Neural cell (in vitro differentiated cells): ENCODE results near the gene DCLK1. TPM values are rescaled to one million over a fixed set of nuclear protein-coding genes. Genes with fewer than 3 reads are reported as not detected.

ENCODE experiments used
- H2AFZ ChIP-seq: fragments of 200-600, 300-800 bp; sonication (generic), shearing (Covaris generic); 2 replicates; pipeline ENCODE4 v1.6.0; 2014; ENCODE audit warnings: low read depth, mild to moderate bottlenecking, antibody characterized with exemption, low read length, moderate library complexity
- H3F3A ChIP-seq: fragments of 200-600 bp; shearing (Covaris generic); 2 replicates; pipeline ENCODE4 v1.6.1; 2016; ENCODE audit warnings: mild to moderate bottlenecking, moderate library complexity, mixed read lengths, antibody characterized with exemption, low read length; ENCODE audit not compliant: insufficient read depth, poor library complexity, severe bottlenecking
- H3K27ac ChIP-seq: fragments of 200-600, 300-800 bp; sonication (generic), shearing (Covaris generic); 2 replicates; pipeline ENCODE4 v1.5.1; 2014; ENCODE audit warnings: mild to moderate bottlenecking, low read length, moderate library complexity
- H3K27me3 ChIP-seq: fragments of 300-800, 200-600 bp; sonication (generic), shearing (Covaris generic); 2 replicates; pipeline ENCODE4 v1.6.0; 2014; ENCODE audit warnings: mild to moderate bottlenecking, low read depth, low read length, moderate library complexity; ENCODE audit not compliant: insufficient read depth
- H3K36me3 ChIP-seq: fragments of 300-800, 200-600 bp; sonication (generic), shearing (Covaris generic); 2 replicates; pipeline ENCODE4 v1.5.1; 2014; ENCODE audit warnings: mild to moderate bottlenecking, antibody characterized with exemption, low read length, moderate library complexity; ENCODE audit not compliant: insufficient read depth
- H3K4me2 ChIP-seq: fragments of 300-800, 200-600 bp; sonication (generic), shearing (Covaris generic); 2 replicates; pipeline ENCODE4 v1.6.0; 2014; ENCODE audit warnings: mild to moderate bottlenecking, low read length
- H3K4me3 ChIP-seq: fragments of 300-800, 200-600 bp; sonication (generic), shearing (Covaris generic); 2 replicates; pipeline ENCODE4 v1.5.1; 2014; ENCODE audit warnings: mild to moderate bottlenecking, low read length, moderate library complexity
- H3K79me2 ChIP-seq: fragments of 200-600 bp; shearing (Covaris generic); replicated peaks from 2 replicates; pipeline ENCODE4 v1.6.0; 2014; ENCODE audit warnings: mild to moderate bottlenecking, low read length, moderate library complexity; ENCODE audit not compliant: insufficient read depth
- H3K9ac ChIP-seq: fragments of 300-800, 200-600 bp; sonication (generic), shearing (Covaris generic); 2 replicates; pipeline ENCODE4 v1.6.1; 2016; ENCODE audit warnings: mild to moderate bottlenecking, low read length, mixed read lengths
- H3K9me2 ChIP-seq: fragments of 200-600 bp; shearing (Covaris generic); 2 replicates; pipeline ENCODE4 v1.6.1; 2016; ENCODE audit warnings: mild to moderate bottlenecking, low read length, mixed read lengths; ENCODE audit not compliant: insufficient read depth
- H3K9me3 ChIP-seq: fragments of 200-600, 300-800 bp; sonication (generic), shearing (Covaris generic); 2 replicates; pipeline ENCODE4 v1.6.1; 2016; ENCODE audit warnings: mild to moderate bottlenecking, mixed run types, low read length, moderate library complexity, mixed read lengths
- H4K20me1 ChIP-seq: fragments of 200-600 bp; shearing (Covaris generic); 2 replicates; pipeline ENCODE4 v1.6.1; 2016; ENCODE audit warnings: mild to moderate bottlenecking, mixed run types; ENCODE audit not compliant: insufficient read depth
- CTCF ChIP-seq: fragments of 450-650 bp; IDR thresholded peaks from 2 replicates; pipeline ENCODE4 v1.5.1; 2014; ENCODE audit warnings: antibody characterized with exemption, mild to moderate bottlenecking, moderate library complexity; ENCODE audit not compliant: poor library complexity, severe bottlenecking
- EP300 ChIP-seq: fragments of 450-650 bp; conservative IDR thresholded peaks from 2 replicates; pipeline ENCODE4 v1.6.1; 2014; ENCODE audit warnings: antibody characterized with exemption, mild to moderate bottlenecking, moderate library complexity; ENCODE audit not compliant: poor library complexity, severe bottlenecking
- EZH2 ChIP-seq: fragments of 200-600, 300-800 bp; shearing (Covaris generic), sonication (generic); IDR thresholded peaks from 2 replicates; pipeline ENCODE4 v1.6.1; 2014; ENCODE audit warnings: antibody characterized with exemption, low read length, borderline replicate concordance, mild to moderate bottlenecking; ENCODE audit not compliant: insufficient read depth, poor library complexity, severe bottlenecking
- MXI1 ChIP-seq: fragments of 450-650 bp; conservative IDR thresholded peaks from 2 replicates; pipeline ENCODE4 v1.6.1; 2014; ENCODE audit warnings: antibody characterized with exemption, mild to moderate bottlenecking; ENCODE audit not compliant: poor library complexity, severe bottlenecking
- POLR2AphosphoS5 ChIP-seq: IDR thresholded peaks from 2 replicates; pipeline ENCODE4 v1.6.1; 2012
- RAD21 ChIP-seq: fragments of 450-650 bp; conservative IDR thresholded peaks from 2 replicates; pipeline ENCODE4 v1.6.1; 2014; ENCODE audit warnings: antibody characterized with exemption, mild to moderate bottlenecking, moderate library complexity
- REST ChIP-seq: IDR thresholded peaks from 2 replicates; pipeline ENCODE4 v1.6.1; 2012; ENCODE audit warnings: borderline replicate concordance
- SMC3 ChIP-seq: fragments of 450-650 bp; conservative IDR thresholded peaks from 2 replicates; pipeline ENCODE4 v1.6.1; 2014; ENCODE audit warnings: antibody characterized with exemption, mild to moderate bottlenecking, moderate library complexity; ENCODE audit not compliant: poor library complexity
- TAF1 ChIP-seq: IDR thresholded peaks from 2 replicates; pipeline ENCODE4 v1.6.1; 2012; ENCODE audit warnings: low read depth
- polyA plus RNA-seq: library from polyadenylated mRNA; depleted of rRNA; stranded (reverse); fragments of >200 nt; gene quantifications from 2 replicates; pipeline ENCODE4 v1.2.3, GENCODE V29; 2014

Gene DCLK1
- polyA plus RNA-seq, 1 donor from 2014 or later: 124 TPM

- no peaks in the 10 kb centered on the region for H3K79me2 ChIP-seq
- H3K36me3 ChIP-seq: peaks cover 5% of the 10 kb centered on the region
- H4K20me1 ChIP-seq: no peaks in the 10 kb centered on the region
Observed at GRCh38 chr13:35882722-35883497, 248.3 kb downstream of the DCLK1 start.

GRCh38 chr13:35881360-35881759 lies 249.8 kb downstream of the DCLK1 start:
- H3K4me3 ChIP-seq: no peak overlapping the region
- no peaks in the 10 kb centered on the region for H4K20me1 ChIP-seq
- H3K4me2 ChIP-seq: no peak overlapping the region
- H3K9me3 ChIP-seq: no peaks in the 10 kb centered on the region
- no peak overlapping the region for H2AFZ ChIP-seq
- H3F3A ChIP-seq: no peaks in the 10 kb centered on the region
- no peak overlapping the region for H3K9ac ChIP-seq
- H3K27ac ChIP-seq: no peak overlapping the region
- no peaks in the 10 kb centered on the region for H3K9me2 ChIP-seq
- no peaks in the 10 kb centered on the region for H3K27me3 ChIP-seq
- peaks cover 5% of the 10 kb centered on the region for H3K36me3 ChIP-seq
- no peaks in the 10 kb centered on the region for H3K79me2 ChIP-seq
- no peak for TF ChIP-seq REST
- TF ChIP-seq TAF1: no peak
- no peak for TF ChIP-seq SMC3
- TF ChIP-seq RAD21: no peak
- TF ChIP-seq EZH2: no peak

More at GRCh38 chr13:35882722-35883497, 248.3 kb downstream of the DCLK1 start:
- Histone ChIP-seq H2AFZ (no peak overlapping the region), H3K4me3 (no peak overlapping the region), H3K4me2 (no peak overlapping the region), H3K9me3 (no peaks in the 10 kb centered on the region), H3F3A (no peaks in the 10 kb centered on the region), H3K9ac (no peak overlapping the region), H3K9me2 (no peaks in the 10 kb centered on the region), H3K27ac (no peak overlapping the region), H3K27me3 (no peaks in the 10 kb centered on the region)
- TF ChIP-seq TAF1 (no peak), REST (no peak), EP300 (no peak), EZH2 (no peak), MXI1 (no peak), CTCF (no peak), RAD21 (no peak), SMC3 (no peak), POLR2AphosphoS5 (no peak)
